Bronchial epithelial cell (primary cell): ENCODE measurements around the gene RDH5. TPM values are rescaled to one million over a fixed set of nuclear protein-coding genes. Genes with fewer than 3 reads are reported as not detected.

Experiments
- DNase-seq: peaks from one replicate; pipeline ENCODE4 v3.0.0-alpha.2; 2010; ENCODE audit warnings: low read depth
- FAIRE-seq: peaks from 2 replicates; lab custom pipeline; 2011; peaks lifted over from hg19 to GRCh38; lab: Jason Lieb, UNC
- H3K27me3 ChIP-seq: 2 replicates; pipeline ENCODE4 v1.5.1; 2011; ENCODE audit warnings: low read length; ENCODE audit not compliant: control insufficient read depth, insufficient read depth
- H3K36me3 ChIP-seq: 2 replicates; pipeline ENCODE4 v1.5.1; 2011; ENCODE audit warnings: low read length; ENCODE audit not compliant: control insufficient read depth, insufficient read depth
- H3K4me3 ChIP-seq: 2 replicates; pipeline ENCODE4 v1.5.1; 2011; ENCODE audit warnings: mild to moderate bottlenecking, low read depth, low read length, control low read depth
- CTCF ChIP-seq: IDR thresholded peaks from 2 replicates; pipeline ENCODE4 v1.5.1; 2011; ENCODE audit warnings: mild to moderate bottlenecking, moderate library complexity, low read length, control low read depth, inconsistent platforms; ENCODE audit not compliant: insufficient read depth, severe bottlenecking
- total RNA-seq: library from RNA; depleted of rRNA; stranded (reverse); fragments of >200 nt; gene quantifications from 2 replicates; pipeline ENCODE4 v1.2.1, GENCODE V29; 2014

RDH5 gene
- total RNA-seq, 1 donor from 2014 or later: 1.1 TPM

- FAIRE-seq: no peak
- DNase-seq: no peak
- no peak overlapping the region for H3K4me3 ChIP-seq
- no peak for TF ChIP-seq CTCF
- no peaks in the 10 kb centered on the region for H3K27me3 ChIP-seq
- no peaks in the 10 kb centered on the region for H3K36me3 ChIP-seq
Measured at GRCh38 chr12:55741931-55742680, 21.9 kb downstream of the RDH5 start.

GRCh38 chr12:55742719-55743405 lies 22.7 kb downstream of the RDH5 start, which contains the start of gene GDF11:
TSS of gene GDF11 (plus strand) at chr12:55743122. CDS start at chr12:55743317, 195 bp downstream.
- H3K36me3 ChIP-seq: no peaks in the 10 kb centered on the region
- FAIRE-seq (no peak), DNase-seq (peak; percentile 42)
- no peaks in the 10 kb centered on the region for H3K27me3 ChIP-seq
- TF ChIP-seq CTCF: no peak
- peak within 1 kb of the TSS; percentile 46 for H3K4me3 ChIP-seq

GRCh38 chr12:55743406-55744339 lies 23.5 kb downstream of the RDH5 start:
- Histone ChIP-seq H3K27me3 (no peaks in the 10 kb centered on the region), H3K4me3 (peak overlapping the region; percentile 46), H3K36me3 (no peaks in the 10 kb centered on the region)
- FAIRE-seq: no peak
- peak; percentile 39 for DNase-seq
- TF ChIP-seq CTCF: peak; percentile 20

GRCh38 chr12:55744340-55745030 lies 24.3 kb downstream of the RDH5 start:
- FAIRE-seq (no peak), DNase-seq (no peak)
- no peak overlapping the region for H3K4me3 ChIP-seq
- H3K36me3 ChIP-seq: no peaks in the 10 kb centered on the region
- TF ChIP-seq CTCF: no peak
- no peaks in the 10 kb centered on the region for H3K27me3 ChIP-seq
